ENCODE results near the gene HSD17B7.
A peak's percentile ranks its signal among the peaks of the same experiment; 100 is the strongest.
"Not testable (repeated sequence)": the region's sequence is repeated elsewhere in the genome, so short reads cannot be mapped to it uniquely, and the experiment has no call there.

Gene HSD17B7

GRCh38 chr1:162790303-162790984 is at the start of gene HSD17B7:
Gene HSD17B7, plus strand, starts transcription at chr1:162790702. Its CDS starts 99 bp downstream, at chr1:162790801.
- DNase-seq: peak; percentile 67 to 83 (median 74)

- no peak for DNase-seq
Measured at GRCh38 chr1:162740755-162741154, 49.7 kb upstream of the HSD17B7 start.

- DNase-seq: no peak
Measured at GRCh38 chr1:162741574-162741973, 48.9 kb upstream of the HSD17B7 start.

- not testable (repeated sequence) for DNase-seq
Measured at GRCh38 chr1:162746264-162746942, 44.1 kb upstream of the HSD17B7 start.

- DNase-seq: no peak
Measured at GRCh38 chr1:162753001-162753658, 37.4 kb upstream of the HSD17B7 start.

GRCh38 chr1:162753998-162754585 is 36.4 kb upstream of the HSD17B7 start:
- DNase-seq: no peak

- DNase-seq: no peak
Measured at GRCh38 chr1:162755306-162755705, 35.2 kb upstream of the HSD17B7 start.

- DNase-seq: no peak
Measured at GRCh38 chr1:162756523-162756922, 34.0 kb upstream of the HSD17B7 start.

GRCh38 chr1:162757476-162757875 is 33.0 kb upstream of the HSD17B7 start:
- DNase-seq: no peak

- DNase-seq: no peak
Measured at GRCh38 chr1:162765788-162766187, 24.7 kb upstream of the HSD17B7 start.

GRCh38 chr1:162772571-162773154 is 17.8 kb upstream of the HSD17B7 start:
- DNase-seq: no peak

GRCh38 chr1:162774007-162774406 is 16.5 kb upstream of the HSD17B7 start:
- DNase-seq: no peak

GRCh38 chr1:162779043-162779442 is 11.5 kb upstream of the HSD17B7 start:
- DNase-seq: no peak

GRCh38 chr1:162782671-162783070 is 7.8 kb upstream of the HSD17B7 start:
- DNase-seq: no peak

- DNase-seq: not testable (repeated sequence)
Measured at GRCh38 chr1:162784926-162785325, 5.6 kb upstream of the HSD17B7 start.

- DNase-seq: not testable (repeated sequence)
Measured at GRCh38 chr1:162788783-162789182, 1.7 kb upstream of the HSD17B7 start.

GRCh38 chr1:162790985-162791357 is 469 bp downstream of the HSD17B7 start:
- not testable (repeated sequence) for DNase-seq

GRCh38 chr1:162794284-162794683 is 3.8 kb downstream of the HSD17B7 start:
- not testable (repeated sequence) for DNase-seq

GRCh38 chr1:162796617-162797279 is 6.2 kb downstream of the HSD17B7 start:
- DNase-seq: not testable (repeated sequence)

GRCh38 chr1:162799995-162800830 is 9.7 kb downstream of the HSD17B7 start:
- not testable (repeated sequence) for DNase-seq

GRCh38 chr1:162807503-162807902 is 17.0 kb downstream of the HSD17B7 start:
- not testable (repeated sequence) for DNase-seq

GRCh38 chr1:162812357-162812756 is 21.9 kb downstream of the HSD17B7 start:
- not testable (repeated sequence) for DNase-seq
